ENCODE data around the gene C10orf71.

The C10orf71 gene

DNA sequence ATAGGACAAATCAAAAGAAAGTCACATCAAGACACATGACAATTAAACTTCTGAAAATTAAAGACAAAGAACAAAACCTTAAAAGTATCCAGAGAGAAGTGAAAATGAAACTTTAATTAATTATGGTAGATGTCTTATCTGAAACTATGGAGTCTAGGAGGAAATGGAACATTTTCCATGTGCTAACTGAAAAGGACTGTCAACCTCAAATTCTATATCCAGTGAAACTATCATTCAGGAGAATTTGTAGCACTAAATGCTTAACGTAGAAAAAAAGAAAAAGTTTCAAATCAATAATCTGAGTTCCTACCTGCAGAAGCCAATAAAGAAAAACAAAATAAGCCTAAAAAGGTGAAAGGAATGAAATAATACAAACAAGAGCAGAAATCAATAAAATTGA lies 33.1 kb upstream of the C10orf71 start:
- TF ChIP-seq, protein P1, sequence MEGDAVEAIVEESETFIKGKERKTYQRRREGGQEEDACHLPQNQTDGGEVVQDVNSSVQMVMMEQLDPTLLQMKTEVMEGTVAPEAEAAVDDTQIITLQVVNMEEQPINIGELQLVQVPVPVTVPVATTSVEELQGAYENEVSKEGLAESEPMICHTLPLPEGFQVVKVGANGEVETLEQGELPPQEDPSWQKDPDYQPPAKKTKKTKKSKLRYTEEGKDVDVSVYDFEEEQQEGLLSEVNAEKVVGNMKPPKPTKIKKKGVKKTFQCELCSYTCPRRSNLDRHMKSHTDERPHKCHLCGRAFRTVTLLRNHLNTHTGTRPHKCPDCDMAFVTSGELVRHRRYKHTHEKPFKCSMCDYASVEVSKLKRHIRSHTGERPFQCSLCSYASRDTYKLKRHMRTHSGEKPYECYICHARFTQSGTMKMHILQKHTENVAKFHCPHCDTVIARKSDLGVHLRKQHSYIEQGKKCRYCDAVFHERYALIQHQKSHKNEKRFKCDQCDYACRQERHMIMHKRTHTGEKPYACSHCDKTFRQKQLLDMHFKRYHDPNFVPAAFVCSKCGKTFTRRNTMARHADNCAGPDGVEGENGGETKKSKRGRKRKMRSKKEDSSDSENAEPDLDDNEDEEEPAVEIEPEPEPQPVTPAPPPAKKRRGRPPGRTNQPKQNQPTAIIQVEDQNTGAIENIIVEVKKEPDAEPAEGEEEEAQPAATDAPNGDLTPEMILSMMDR (IDR thresholded peaks at IDR 0.05; ENCODE audit: low read depth, low read length, missing control alignments) = no peak
- DNase-seq (ENCODE audit: low read depth) = no peak
- in situ Hi-C loops (cut with HindIII; ENCODE audit: low sequenced_read_pairs) = no loop called here
- no peak overlapping the region for H3K4me3 ChIP-seq (ENCODE audit: low read depth, low read length)

- no peak overlapping the region for H3K4me3 ChIP-seq (ENCODE audit: low read depth, low read length)
- no peak for DNase-seq (ENCODE audit: low read depth)
- in situ Hi-C loops (cut with HindIII; ENCODE audit: low sequenced_read_pairs) = no loop called here
- TF ChIP-seq, protein P1 (IDR thresholded peaks at IDR 0.05; ENCODE audit: low read depth, low read length, missing control alignments) = no peak
These were observed 30.8 kb upstream of the C10orf71 start for GRCh38 chr10:49268185-49268584.

DNA sequence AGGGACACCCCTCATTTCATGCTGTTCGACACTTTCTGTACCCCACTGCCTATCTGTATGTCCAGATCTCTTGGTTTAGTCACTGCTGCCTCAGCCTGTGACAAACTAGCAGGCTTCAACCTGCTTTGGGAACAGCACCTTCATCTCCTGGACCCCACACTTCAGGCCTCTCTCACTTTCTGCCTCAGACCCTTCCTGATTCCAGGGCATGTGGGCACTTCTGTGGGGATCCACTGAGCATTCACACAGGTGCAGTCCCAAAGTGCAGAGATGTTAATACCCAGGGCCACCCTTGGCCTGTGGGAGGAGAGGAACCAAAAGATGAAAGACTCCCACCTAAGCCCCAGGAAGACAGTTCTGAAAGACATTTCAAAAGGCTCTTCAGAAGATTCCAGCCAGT lies 29.4 kb upstream of the C10orf71 start:
- DNase-seq (ENCODE audit: low read depth) = no peak
- no peak overlapping the region for H3K4me3 ChIP-seq (ENCODE audit: low read depth, low read length)
- TF ChIP-seq, protein P1 (IDR thresholded peaks at IDR 0.05; ENCODE audit: low read depth, low read length, missing control alignments) = no peak
- in situ Hi-C loops (cut with HindIII; ENCODE audit: low sequenced_read_pairs) = no loop called here

DNA sequence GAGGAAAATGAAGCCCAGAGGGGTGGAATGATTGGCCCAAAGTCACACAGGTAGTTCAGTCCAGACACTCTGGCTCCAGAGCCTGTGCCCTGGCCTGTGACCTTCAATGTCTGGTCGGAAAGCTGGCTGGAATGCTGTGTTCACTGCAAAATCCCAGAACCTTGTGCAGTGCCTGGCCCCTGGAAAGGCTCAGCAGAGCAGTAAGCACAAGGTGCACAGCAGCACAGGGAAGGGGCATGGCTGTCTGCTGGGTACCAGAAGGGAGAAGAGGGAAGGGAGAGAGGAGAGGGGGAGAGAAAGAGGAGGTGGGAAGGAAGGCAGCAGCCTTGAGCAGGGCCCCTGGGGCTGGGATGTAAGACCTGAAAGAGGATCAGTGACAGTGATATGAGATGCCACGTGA lies 28.4 kb upstream of the C10orf71 start:
- no peak overlapping the region for H3K4me3 ChIP-seq (ENCODE audit: low read depth, low read length)
- no peak for DNase-seq (ENCODE audit: low read depth)
- TF ChIP-seq, protein P1 (IDR thresholded peaks at IDR 0.05; ENCODE audit: low read depth, low read length, missing control alignments) = no peak
- in situ Hi-C loops (cut with HindIII; ENCODE audit: low sequenced_read_pairs) = no loop called here

- TF ChIP-seq, protein P1 (IDR thresholded peaks at IDR 0.05; ENCODE audit: low read depth, low read length, missing control alignments) = no peak
- DNase-seq (ENCODE audit: low read depth) = no peak
- H3K4me3 ChIP-seq (ENCODE audit: low read depth, low read length) = no peak overlapping the region
- in situ Hi-C loops (cut with HindIII; ENCODE audit: low sequenced_read_pairs) = no loop called here
These were observed 27.6 kb upstream of the C10orf71 start for GRCh38 chr10:49271346-49271745.

DNA sequence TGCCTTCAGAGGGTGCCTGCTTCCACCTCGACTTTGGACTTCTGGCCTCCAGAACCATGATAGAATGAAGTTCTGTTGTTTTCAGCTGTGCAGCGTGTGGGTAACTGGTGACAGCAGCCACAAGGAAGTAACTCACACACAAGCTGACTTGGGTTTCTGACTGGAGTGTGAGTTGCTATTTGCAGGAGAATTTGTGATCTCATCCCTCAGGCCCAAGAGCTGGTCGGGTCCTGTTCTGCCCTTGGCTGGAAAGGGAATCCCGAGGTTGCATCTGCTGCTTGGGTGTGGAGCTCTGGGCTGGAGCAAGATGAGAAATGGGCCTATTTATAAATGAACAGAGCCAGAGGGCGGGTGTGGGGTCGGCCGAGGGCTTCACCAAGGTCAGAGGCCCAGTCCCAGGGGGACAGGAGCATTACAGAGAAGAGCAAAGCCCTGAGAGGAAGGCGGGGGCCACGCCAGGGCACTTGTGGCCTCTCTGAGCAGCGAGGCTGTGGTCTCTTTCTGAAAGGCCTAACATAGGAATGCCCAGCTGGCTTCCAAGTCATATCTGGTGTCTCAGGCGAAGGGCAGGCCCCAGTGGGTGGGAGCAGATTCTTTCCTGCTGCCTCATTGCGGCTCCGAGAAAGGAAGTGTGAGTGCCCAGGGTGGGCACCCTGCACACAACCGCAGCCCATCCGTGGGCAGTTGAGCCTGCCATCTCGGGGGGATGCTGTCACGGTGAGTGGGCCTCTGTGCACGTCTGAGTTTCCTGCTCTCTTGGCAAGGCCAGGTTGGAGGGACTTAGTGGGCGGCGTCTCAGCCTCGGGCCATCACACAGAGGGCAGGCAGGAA lies 26.5 kb upstream of the C10orf71 start:
- TF ChIP-seq, protein P1 (IDR thresholded peaks at IDR 0.05; ENCODE audit: low read depth, low read length, missing control alignments) = no peak
- H3K4me3 ChIP-seq (ENCODE audit: low read depth, low read length) = no peak overlapping the region
- in situ Hi-C loops (cut with HindIII; ENCODE audit: low sequenced_read_pairs) = no loop called here
- DNase-seq (ENCODE audit: low read depth) = no peak
